ENCODE data around the gene MMP7.
A peak's percentile ranks its signal among the peaks of the same experiment; 100 is the strongest.

The MMP7 gene

GRCh38 chr11:102559839-102560238 lies 29.3 kb upstream of the MMP7 start:
- TF ChIP-seq CTCF (IDR thresholded peaks at IDR 0.05; ENCODE audit: insufficient read depth, low read length, poor library complexity, severe bottlenecking), result no peak
- Histone ChIP-seq H3K36me3 (ENCODE audit: control insufficient read depth, insufficient read depth, low read length) (no peaks in the 10 kb centered on the region), H3K4me3 (replicated peaks; ENCODE audit: low read depth, low read length) (no peak overlapping the region), H3K27me3 (replicated peaks; ENCODE audit: control insufficient read depth, insufficient read depth, low read length) (no peaks in the 10 kb centered on the region)
- no peak for DNase-seq (ENCODE audit: extremely low read depth, insufficient read length)

GRCh38 chr11:102555091-102555490 lies 24.5 kb upstream of the MMP7 start:
- Histone ChIP-seq H3K36me3 (ENCODE audit: control insufficient read depth, insufficient read depth, low read length) (no peaks in the 10 kb centered on the region), H3K4me3 (replicated peaks; ENCODE audit: low read depth, low read length) (no peak overlapping the region), H3K27me3 (replicated peaks; ENCODE audit: control insufficient read depth, insufficient read depth, low read length) (no peaks in the 10 kb centered on the region)
- no peak for DNase-seq (ENCODE audit: extremely low read depth, insufficient read length)
- no peak for TF ChIP-seq CTCF (IDR thresholded peaks at IDR 0.05; ENCODE audit: insufficient read depth, low read length, poor library complexity, severe bottlenecking)

- H3K4me3 ChIP-seq (replicated peaks; ENCODE audit: low read depth, low read length), result peak overlapping the region; percentile 29
- no peaks in the 10 kb centered on the region for H3K27me3 ChIP-seq (replicated peaks; ENCODE audit: control insufficient read depth, insufficient read depth, low read length)
- TF ChIP-seq CTCF (IDR thresholded peaks at IDR 0.05; ENCODE audit: insufficient read depth, low read length, poor library complexity, severe bottlenecking), result no peak
- no peaks in the 10 kb centered on the region for H3K36me3 ChIP-seq (ENCODE audit: control insufficient read depth, insufficient read depth, low read length)
- DNase-seq (ENCODE audit: extremely low read depth, insufficient read length), result peak; percentile 58
Observed at GRCh38 chr11:102553835-102554282, 23.3 kb upstream of the MMP7 start.

GRCh38 chr11:102552447-102553194 lies 22.1 kb upstream of the MMP7 start:
- H3K36me3 ChIP-seq (ENCODE audit: control insufficient read depth, insufficient read depth, low read length), result no peaks in the 10 kb centered on the region
- no peaks in the 10 kb centered on the region for H3K27me3 ChIP-seq (replicated peaks; ENCODE audit: control insufficient read depth, insufficient read depth, low read length)
- no peak overlapping the region for H3K4me3 ChIP-seq (replicated peaks; ENCODE audit: low read depth, low read length)
- no peak for DNase-seq (ENCODE audit: extremely low read depth, insufficient read length)
- TF ChIP-seq CTCF (IDR thresholded peaks at IDR 0.05; ENCODE audit: insufficient read depth, low read length, poor library complexity, severe bottlenecking), result no peak

- H3K36me3 ChIP-seq (ENCODE audit: control insufficient read depth, insufficient read depth, low read length), result no peaks in the 10 kb centered on the region
- TF ChIP-seq CTCF (IDR thresholded peaks at IDR 0.05; ENCODE audit: insufficient read depth, low read length, poor library complexity, severe bottlenecking), result no peak
- no peak for DNase-seq (ENCODE audit: extremely low read depth, insufficient read length)
- H3K4me3 ChIP-seq (replicated peaks; ENCODE audit: low read depth, low read length), result no peak overlapping the region
- no peaks in the 10 kb centered on the region for H3K27me3 ChIP-seq (replicated peaks; ENCODE audit: control insufficient read depth, insufficient read depth, low read length)
Observed at GRCh38 chr11:102552020-102552419, 21.5 kb upstream of the MMP7 start.

All from GM06990 (cell line).